Liver (tissue), 9 donors: ENCODE results near the gene UBTD2. TPM values are rescaled to one million over a fixed set of nuclear protein-coding genes. Genes with fewer than 3 reads are reported as not detected.

Source experiments
- DNase-seq: peaks from one replicate; pipeline ENCODE4 v3.0.0-alpha.2; 2017; ENCODE audit warnings: low spot score
- H3K27ac ChIP-seq, 2 donors: one replicate each; pipeline ENCODE4 v1.7.0; 2013; ENCODE audit warnings: inconsistent platforms in 2 of 2, low read length in 2 of 2, control low read depth in 1 of 2, low read depth in 1 of 2, mild to moderate bottlenecking in 1 of 2
- H3K27me3 ChIP-seq, 4 donors: one replicate each; pipeline versions ENCODE4 v1.6.1 to v1.7.0; 2013; ENCODE audit warnings: low read length in 3 of 4, inconsistent platforms in 1 of 4, mild to moderate bottlenecking in 1 of 4, moderate library complexity in 1 of 4; ENCODE audit not compliant: control insufficient read depth in 4 of 4, insufficient read depth in 4 of 4
- H3K36me3 ChIP-seq, 4 donors: one replicate each; pipeline versions ENCODE4 v1.6.1 to v1.7.0; 2013; ENCODE audit warnings: low read length in 3 of 4, mild to moderate bottlenecking in 3 of 4, low read depth in 1 of 4, moderate library complexity in 1 of 4; ENCODE audit not compliant: control insufficient read depth in 4 of 4, insufficient read depth in 3 of 4
- H3K4me1 ChIP-seq, 4 donors: one replicate each; pipeline versions ENCODE4 v1.6.1 to v1.7.0; 2013; ENCODE audit warnings: low read length in 3 of 4, mild to moderate bottlenecking in 3 of 4, moderate library complexity in 1 of 4; ENCODE audit not compliant: control insufficient read depth in 4 of 4, insufficient read depth in 4 of 4
- H3K4me3 ChIP-seq, 3 donors: one replicate each; pipeline versions ENCODE4 v1.6.1 to v1.7.0; 2013; ENCODE audit warnings: low read length in 3 of 3, control low read depth in 1 of 3, low read depth in 1 of 3, mild to moderate bottlenecking in 1 of 3
- H3K9ac ChIP-seq, 2 donors: one replicate each; pipeline ENCODE4 v1.7.0; 2013; ENCODE audit warnings: low read length in 2 of 2, mild to moderate bottlenecking in 2 of 2, moderate library complexity in 2 of 2, control low read depth in 1 of 2, low read depth in 1 of 2
- H3K9me3 ChIP-seq, 4 donors: one replicate each; pipeline versions ENCODE4 v1.6.1 to v1.7.0; 2013; ENCODE audit warnings: low read length in 3 of 4; ENCODE audit not compliant: control insufficient read depth in 4 of 4
- ATF3 ChIP-seq: IDR thresholded peaks from 2 replicates; pipeline ENCODE4 v1.6.1; 2016; ENCODE audit warnings: antibody characterized with exemption
- CTCF ChIP-seq: fragments of 150-350 bp; IDR thresholded peaks from 2 replicates; pipeline ENCODE4 v1.5.1; 2017; ENCODE audit warnings: improper control_type of control experiment, low read depth, low read length; ENCODE audit not compliant: missing input control
- EGR1 ChIP-seq, 2 donors: IDR thresholded peaks; 2 replicates each; pipeline ENCODE4 v1.6.1; 2016 to 2018; ENCODE audit warnings: antibody characterized with exemption in 2 of 2, low read depth in 2 of 2
- FOXA1 ChIP-seq: IDR thresholded peaks from 2 replicates; pipeline ENCODE4 v1.6.1; 2016; ENCODE audit warnings: antibody characterized with exemption
- FOXA2 ChIP-seq: IDR thresholded peaks from 2 replicates; pipeline ENCODE4 v1.6.1; 2016; ENCODE audit warnings: antibody characterized with exemption
- GABPA ChIP-seq, 2 donors: IDR thresholded peaks in 1 of 2; conservative IDR thresholded peaks in 1 of 2; 2 replicates each; pipeline ENCODE4 v1.6.1; 2016; ENCODE audit warnings: antibody characterized with exemption in 2 of 2, mild to moderate bottlenecking in 1 of 2, moderate library complexity in 1 of 2
- HNF4A ChIP-seq, 2 donors: conservative IDR thresholded peaks; 2 replicates each; pipeline ENCODE4 v1.6.1; 2016; ENCODE audit warnings: antibody characterized with exemption in 2 of 2, mild to moderate bottlenecking in 2 of 2
- HNF4G ChIP-seq: IDR thresholded peaks from 2 replicates; pipeline ENCODE4 v1.6.1; 2016; ENCODE audit warnings: antibody characterized with exemption
- JUND ChIP-seq, 2 donors: IDR thresholded peaks; 2 replicates each; pipeline ENCODE4 v1.6.1; 2016; ENCODE audit warnings: antibody characterized with exemption in 2 of 2
- MAX ChIP-seq: IDR thresholded peaks from 2 replicates; pipeline ENCODE4 v1.6.1; 2016; ENCODE audit warnings: antibody characterized with exemption
- NR2F2 ChIP-seq: IDR thresholded peaks from 2 replicates; pipeline ENCODE4 v1.6.1; 2016; ENCODE audit warnings: antibody characterized with exemption
- RAD21 ChIP-seq, 2 donors: IDR thresholded peaks; 2 replicates each; pipeline ENCODE4 v1.6.1; 2016; ENCODE audit warnings: antibody characterized with exemption in 2 of 2, mild to moderate bottlenecking in 2 of 2
- REST ChIP-seq: IDR thresholded peaks from 2 replicates; pipeline ENCODE4 v1.6.1; 2016; ENCODE audit warnings: antibody characterized with exemption, mild to moderate bottlenecking
- RXRA ChIP-seq, 2 donors: IDR thresholded peaks; 2 replicates each; pipeline ENCODE4 v1.6.1; 2017 to 2018; ENCODE audit warnings: antibody characterized with exemption in 2 of 2, mild to moderate bottlenecking in 1 of 2
- SP1 ChIP-seq: IDR thresholded peaks from 2 replicates; pipeline ENCODE4 v1.6.1; 2018; ENCODE audit warnings: antibody characterized with exemption, mild to moderate bottlenecking
- TAF1 ChIP-seq: conservative IDR thresholded peaks from 2 replicates; pipeline ENCODE4 v1.6.1; 2016; ENCODE audit warnings: antibody characterized with exemption, mild to moderate bottlenecking
- YY1 ChIP-seq: IDR thresholded peaks from 2 replicates; pipeline ENCODE4 v1.6.1; 2016; ENCODE audit warnings: antibody characterized with exemption, mild to moderate bottlenecking
- ZBTB33 ChIP-seq: IDR thresholded peaks from 2 replicates; pipeline ENCODE4 v1.6.1; 2016; ENCODE audit warnings: antibody characterized with exemption
- WGBS: extraction: QIAGEN DNeasy Blood & Tissue Kit; methylation state at CpG from one replicate; pipeline ENCODE4 v1.1.7; 2013; 5-methylcytosine and 5-hydroxymethylcytosine counted together
- polyA plus RNA-seq, 2 donors: library from polyadenylated mRNA; stranded (reverse) in 1 of 2; unstranded in 1 of 2; fragments of 200-250 nt in 1 of 2; fragments of >200 nt in 1 of 2; fragmentation: Nextera tagmentation in 1 of 2; extraction: Ambion mirVana in 1 of 2; gene quantifications; one replicate each; pipeline versions ENCODE4 v1.2.1 to v1.2.3, GENCODE V29; 2013 to 2015
- total RNA-seq, 2 donors: library from RNA; depleted of rRNA; stranded (reverse); fragments of >200 nt; gene quantifications; one replicate each; pipeline ENCODE4 v1.2.3, GENCODE V29; 2014
- donor health status: healthy.
- donor health status: healthy.
- donor health status: healthy.
- donor health status: healthy.
- donor health status: healthy.

Gene UBTD2
- total and polyA plus RNA-seq, 4 donors = 4.4 to 8.3 (median 6.6) TPM

GRCh38 chr5:172175263-172175719 lies 108.3 kb downstream of the UBTD2 start:
- peak overlapping the region in 1 of 2 donors; percentile 67 for H3K27ac ChIP-seq

GRCh38 chr5:172173564-172174153 lies 109.9 kb downstream of the UBTD2 start:
- Histone ChIP-seq H3K9ac (no peak overlapping the region), H3K27ac (no peak overlapping the region), H3K4me3 (no peak overlapping the region), H3K27me3 (no peaks in the 10 kb centered on the region), H3K9me3 (no peaks in the 10 kb centered on the region), H3K36me3 (no peaks in the 10 kb centered on the region), H3K4me1 (peaks cover 0 to 5% (median 2%) of the 10 kb centered on the region in 4 donors)
- 82% methylated on average over 12 of the region's 12 CpGs for WGBS
- no peak for DNase-seq
- TF ChIP-seq FOXA2 (no peak), MAX (no peak), HNF4A (conservative IDR thresholded peaks at IDR 0.05) (no peak), HNF4G (no peak), JUND (IDR thresholded peaks at IDR 0.05) (no peak), TAF1 (no peak), ATF3 (no peak), YY1 (no peak), RXRA (IDR thresholded peaks at IDR 0.05) (no peak), GABPA (IDR thresholded peaks at IDR 0.05 in 1 of 2, conservative IDR thresholded peaks at IDR 0.05 in 1 of 2) (no peak), REST (no peak), NR2F2 (no peak), SP1 (no peak), ZBTB33 (no peak), EGR1 (IDR thresholded peaks at IDR 0.05; ENCODE audit: low read depth in 2 of 2) (no peak), FOXA1 (no peak), CTCF (no peak), RAD21 (IDR thresholded peaks at IDR 0.05) (no peak)

More at GRCh38 chr5:172175263-172175719, 108.3 kb downstream of the UBTD2 start:
- DNase-seq = peak; percentile 77
- Histone ChIP-seq H3K9me3 (no peaks in the 10 kb centered on the region), H3K9ac (no peak overlapping the region), H3K4me1 (peaks cover 0 to 10% (median 3%) of the 10 kb centered on the region in 4 donors), H3K4me3 (no peak overlapping the region), H3K36me3 (no peaks in the 10 kb centered on the region), H3K27me3 (no peaks in the 10 kb centered on the region)
- TF ChIP-seq FOXA1 (no peak), GABPA (IDR thresholded peaks at IDR 0.05 in 1 of 2, conservative IDR thresholded peaks at IDR 0.05 in 1 of 2) (peak in 1 of 2 donors; percentile 20)
- WGBS = 67% methylated on average over 7 of the region's 7 CpGs
